ENCODE results near the gene ANTXR2.
A peak's percentile ranks its signal among the peaks of the same experiment; 100 is the strongest.

DNA sequence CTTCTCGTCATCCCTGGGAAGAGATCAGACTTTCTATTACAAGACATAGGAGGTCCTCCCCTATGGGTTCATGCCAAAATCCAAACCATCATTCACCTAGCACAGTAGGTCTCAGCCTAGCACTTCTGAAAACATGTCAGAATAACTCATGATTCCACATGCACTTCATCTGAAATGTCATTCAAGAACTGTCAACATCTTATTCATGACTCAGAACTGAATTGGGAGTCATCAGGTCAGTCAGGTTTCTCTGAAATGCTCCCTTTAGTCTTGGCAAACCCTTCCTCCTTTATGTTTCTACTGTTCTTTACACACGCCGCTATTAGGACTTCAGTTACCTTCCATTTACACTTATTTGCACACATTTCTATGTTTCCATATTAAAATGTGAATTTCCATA, 67.2 kb downstream of the ANTXR2 start:
- TF ChIP-seq, protein P1, sequence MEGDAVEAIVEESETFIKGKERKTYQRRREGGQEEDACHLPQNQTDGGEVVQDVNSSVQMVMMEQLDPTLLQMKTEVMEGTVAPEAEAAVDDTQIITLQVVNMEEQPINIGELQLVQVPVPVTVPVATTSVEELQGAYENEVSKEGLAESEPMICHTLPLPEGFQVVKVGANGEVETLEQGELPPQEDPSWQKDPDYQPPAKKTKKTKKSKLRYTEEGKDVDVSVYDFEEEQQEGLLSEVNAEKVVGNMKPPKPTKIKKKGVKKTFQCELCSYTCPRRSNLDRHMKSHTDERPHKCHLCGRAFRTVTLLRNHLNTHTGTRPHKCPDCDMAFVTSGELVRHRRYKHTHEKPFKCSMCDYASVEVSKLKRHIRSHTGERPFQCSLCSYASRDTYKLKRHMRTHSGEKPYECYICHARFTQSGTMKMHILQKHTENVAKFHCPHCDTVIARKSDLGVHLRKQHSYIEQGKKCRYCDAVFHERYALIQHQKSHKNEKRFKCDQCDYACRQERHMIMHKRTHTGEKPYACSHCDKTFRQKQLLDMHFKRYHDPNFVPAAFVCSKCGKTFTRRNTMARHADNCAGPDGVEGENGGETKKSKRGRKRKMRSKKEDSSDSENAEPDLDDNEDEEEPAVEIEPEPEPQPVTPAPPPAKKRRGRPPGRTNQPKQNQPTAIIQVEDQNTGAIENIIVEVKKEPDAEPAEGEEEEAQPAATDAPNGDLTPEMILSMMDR (IDR thresholded peaks at IDR 0.05), result no peak
- TF ChIP-seq POLR2AphosphoS5 (IDR thresholded peaks at IDR 0.05) (peak; percentile 33), POLR2A (IDR thresholded peaks at IDR 0.05) (no peak)

Measured in prostate gland (tissue), 2 donors.